ENCODE results near the gene TERC. TPM values are rescaled to one million over a fixed set of nuclear protein-coding genes. Genes with fewer than 3 reads are reported as not detected.

Gene TERC
- total RNA-seq, 1 donor = 200 TPM

DNA sequence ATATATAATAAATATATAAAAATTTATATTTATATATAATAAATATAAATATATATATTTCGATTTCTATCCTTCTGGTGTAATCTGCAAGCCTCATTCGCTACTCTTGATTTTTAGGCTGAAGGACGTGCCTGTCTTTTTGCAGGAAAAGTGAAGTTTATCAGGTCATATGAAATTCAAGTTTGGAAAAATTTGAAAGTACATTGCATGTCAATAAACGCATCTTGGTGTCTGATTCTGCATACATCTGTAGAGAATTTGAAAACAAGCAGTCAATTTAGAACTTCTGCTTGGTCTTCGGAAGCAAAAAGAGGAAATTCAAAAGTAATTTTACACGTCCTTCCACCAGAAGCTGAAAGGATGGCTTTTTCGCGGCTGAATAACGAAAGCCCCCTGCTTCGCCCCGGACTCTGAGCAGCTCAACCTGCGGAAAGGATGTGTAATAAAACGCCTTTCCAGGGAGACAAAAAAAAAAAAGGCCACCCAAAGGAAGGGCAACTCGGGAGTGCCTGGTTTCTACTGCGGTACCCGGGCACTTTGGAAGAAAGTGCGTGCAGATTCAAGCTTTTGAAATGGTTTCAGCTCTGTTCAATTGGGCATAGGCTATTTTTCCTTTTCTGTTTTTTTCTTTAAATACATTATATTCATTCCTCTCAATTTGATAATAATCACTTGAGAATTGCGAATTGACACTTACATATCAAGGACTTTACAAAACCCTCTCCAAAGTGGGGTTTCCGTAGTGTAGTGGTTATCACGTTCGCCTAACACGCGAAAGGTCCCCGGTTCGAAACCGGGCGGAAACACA lies 6.8 kb upstream of the TERC start:
- peak overlapping the region; percentile 99 for H3K4me2 ChIP-seq (ENCODE audit: insufficient read depth, low read length)
- H2AFZ ChIP-seq (ENCODE audit: low read length) = peak overlapping the region; percentile 99
- H3K9me3 ChIP-seq (ENCODE audit: low read depth, low read length) = no peaks in the 10 kb centered on the region
- peaks cover 18% of the 10 kb centered on the region for H3K36me3 ChIP-seq (ENCODE audit: insufficient read depth, low read length)
- H4K20me1 ChIP-seq (ENCODE audit: insufficient read depth, low read length) = peaks cover 21% of the 10 kb centered on the region
- H3K4me3 ChIP-seq (ENCODE audit: insufficient read depth, low read length) = peak overlapping the region; percentile 100
- H3K79me2 ChIP-seq (ENCODE audit: insufficient read depth, low read length) = peaks cover 35% of the 10 kb centered on the region
- H3K27me3 ChIP-seq (ENCODE audit: insufficient read depth, low read length) = no peaks in the 10 kb centered on the region
- DNase-seq (ENCODE audit: insufficient read length, low spot score, missing footprints) = peak; percentile 71
- H3K4me1 ChIP-seq (ENCODE audit: insufficient read depth, low read length) = peaks cover 12% of the 10 kb centered on the region
- H3K27ac ChIP-seq (ENCODE audit: low read depth, low read length) = peak overlapping the region; percentile 95
- TF ChIP-seq CTCF (IDR thresholded peaks at IDR 0.05; ENCODE audit: extremely low read depth, low read depth, low read length) = no peak

DNA sequence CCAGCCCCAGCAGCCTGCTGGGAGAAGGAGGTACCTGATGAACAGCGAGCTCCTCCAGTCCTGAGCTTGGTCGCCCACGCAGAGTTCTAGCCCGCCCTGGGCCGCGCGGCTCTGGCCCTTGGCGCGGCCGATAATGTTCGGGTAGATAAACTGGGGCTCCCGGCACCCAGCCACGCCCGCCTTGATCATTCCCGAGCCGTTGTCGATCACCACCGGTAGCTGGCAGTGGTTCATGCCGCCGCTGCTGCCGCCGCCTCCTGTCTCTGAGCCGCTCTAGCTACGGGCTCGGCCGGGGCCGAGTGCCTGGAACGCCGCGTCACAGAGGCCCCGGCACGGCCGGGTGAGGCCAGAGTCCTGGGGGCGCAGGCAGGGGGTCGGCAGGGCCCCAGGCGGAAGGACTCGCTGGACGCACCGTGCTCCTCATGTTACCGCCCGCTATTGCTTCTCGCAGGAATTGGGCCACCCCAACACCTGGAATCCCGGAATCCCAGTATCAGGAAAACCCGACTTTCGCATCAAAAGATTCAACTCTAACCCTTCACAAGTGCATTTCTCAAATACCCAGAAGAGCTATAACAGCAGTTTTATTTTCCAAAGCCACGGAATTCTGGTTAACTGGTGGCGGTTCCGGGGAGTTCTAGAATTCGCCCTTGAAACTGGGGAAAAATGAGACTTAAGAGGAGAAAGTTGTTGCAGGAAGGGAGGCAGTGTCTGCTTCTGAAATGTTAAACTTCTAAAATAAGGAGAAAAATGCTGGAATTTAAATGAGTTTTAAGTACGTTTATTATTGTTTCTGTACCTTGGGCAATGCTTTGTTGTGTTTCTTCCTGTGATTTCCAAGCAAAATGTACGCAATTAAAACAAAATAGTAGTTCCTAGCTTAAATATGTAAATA lies 4.7 kb upstream of the TERC start, which contains the start of gene ACTRT3:
Gene ACTRT3, minus strand, starts transcription at position 275 of the 895 bp plus-strand sequence. Its CDS starts 41 bp downstream, at position 234.
- peak within 1 kb of the TSS; percentile 76 for H3K27ac ChIP-seq (ENCODE audit: low read depth, low read length)
- H4K20me1 ChIP-seq (ENCODE audit: insufficient read depth, low read length) = peaks cover 9% of the 10 kb centered on the region
- H3K4me1 ChIP-seq (ENCODE audit: insufficient read depth, low read length) = peaks cover 13% of the 10 kb centered on the region
- peak within 1 kb of the TSS; percentile 97 for H3K4me3 ChIP-seq (ENCODE audit: insufficient read depth, low read length)
- peaks cover 16% of the 10 kb centered on the region for H3K79me2 ChIP-seq (ENCODE audit: insufficient read depth, low read length)
- no peak for TF ChIP-seq CTCF (IDR thresholded peaks at IDR 0.05; ENCODE audit: extremely low read depth, low read depth, low read length)
- DNase-seq (ENCODE audit: insufficient read length, low spot score, missing footprints) = peak; percentile 96
- H3K4me2 ChIP-seq (ENCODE audit: insufficient read depth, low read length) = peak within 1 kb of the TSS; percentile 98
- no peaks in the 10 kb centered on the region for H3K9me3 ChIP-seq (ENCODE audit: low read depth, low read length)
- peak within 1 kb of the TSS; percentile 96 for H2AFZ ChIP-seq (ENCODE audit: low read length)
- H3K36me3 ChIP-seq (ENCODE audit: insufficient read depth, low read length) = peaks cover 2% of the 10 kb centered on the region
- no peaks in the 10 kb centered on the region for H3K27me3 ChIP-seq (ENCODE audit: insufficient read depth, low read length)

DNA sequence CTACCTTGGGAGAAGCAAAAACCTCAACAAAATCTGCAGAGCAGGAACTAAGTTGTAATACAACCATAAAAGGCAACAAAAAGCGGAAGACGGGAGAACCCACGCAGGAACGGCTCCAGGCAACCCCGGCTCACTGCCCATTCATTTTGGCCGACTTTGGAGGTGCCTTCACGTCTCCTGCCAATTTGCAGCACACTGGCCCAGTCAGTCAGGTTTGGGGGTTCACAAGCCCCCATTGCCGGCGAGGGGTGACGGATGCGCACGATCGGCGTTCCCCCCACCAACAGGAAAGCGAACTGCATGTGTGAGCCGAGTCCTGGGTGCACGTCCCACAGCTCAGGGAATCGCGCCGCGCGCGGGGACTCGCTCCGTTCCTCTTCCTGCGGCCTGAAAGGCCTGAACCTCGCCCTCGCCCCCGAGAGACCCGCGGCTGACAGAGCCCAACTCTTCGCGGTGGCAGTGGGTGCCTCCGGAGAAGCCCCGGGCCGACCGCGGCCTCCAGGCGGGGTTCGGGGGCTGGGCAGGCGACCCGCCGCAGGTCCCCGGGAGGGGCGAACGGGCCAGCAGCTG lies 463 bp downstream of the TERC start:
- peak overlapping the region; percentile 86 for H2AFZ ChIP-seq (ENCODE audit: low read length)
- H3K4me1 ChIP-seq (ENCODE audit: insufficient read depth, low read length) = peaks cover 11% of the 10 kb centered on the region
- H3K79me2 ChIP-seq (ENCODE audit: insufficient read depth, low read length) = no peaks in the 10 kb centered on the region
- H4K20me1 ChIP-seq (ENCODE audit: insufficient read depth, low read length) = no peaks in the 10 kb centered on the region
- TF ChIP-seq CTCF (IDR thresholded peaks at IDR 0.05; ENCODE audit: extremely low read depth, low read depth, low read length) = no peak
- H3K4me3 ChIP-seq (ENCODE audit: insufficient read depth, low read length) = peak overlapping the region; percentile 94
- no peaks in the 10 kb centered on the region for H3K9me3 ChIP-seq (ENCODE audit: low read depth, low read length)
- H3K27me3 ChIP-seq (ENCODE audit: insufficient read depth, low read length) = no peaks in the 10 kb centered on the region
- H3K4me2 ChIP-seq (ENCODE audit: insufficient read depth, low read length) = peak overlapping the region; percentile 94
- no peaks in the 10 kb centered on the region for H3K36me3 ChIP-seq (ENCODE audit: insufficient read depth, low read length)
- peak overlapping the region; percentile 85 for H3K27ac ChIP-seq (ENCODE audit: low read depth, low read length)
- peak; percentile 77 for DNase-seq (ENCODE audit: insufficient read length, low spot score, missing footprints)
